HCEC 1CT (cell line): ENCODE data around the gene BHLHE23.
A peak's percentile ranks its signal among the peaks of the same experiment; 100 is the strongest.

ENCODE experiments used
- DNase-seq: peaks from one replicate; pipeline ENCODE4 v3.0.0-alpha.2; 2017

The BHLHE23 gene

DNA sequence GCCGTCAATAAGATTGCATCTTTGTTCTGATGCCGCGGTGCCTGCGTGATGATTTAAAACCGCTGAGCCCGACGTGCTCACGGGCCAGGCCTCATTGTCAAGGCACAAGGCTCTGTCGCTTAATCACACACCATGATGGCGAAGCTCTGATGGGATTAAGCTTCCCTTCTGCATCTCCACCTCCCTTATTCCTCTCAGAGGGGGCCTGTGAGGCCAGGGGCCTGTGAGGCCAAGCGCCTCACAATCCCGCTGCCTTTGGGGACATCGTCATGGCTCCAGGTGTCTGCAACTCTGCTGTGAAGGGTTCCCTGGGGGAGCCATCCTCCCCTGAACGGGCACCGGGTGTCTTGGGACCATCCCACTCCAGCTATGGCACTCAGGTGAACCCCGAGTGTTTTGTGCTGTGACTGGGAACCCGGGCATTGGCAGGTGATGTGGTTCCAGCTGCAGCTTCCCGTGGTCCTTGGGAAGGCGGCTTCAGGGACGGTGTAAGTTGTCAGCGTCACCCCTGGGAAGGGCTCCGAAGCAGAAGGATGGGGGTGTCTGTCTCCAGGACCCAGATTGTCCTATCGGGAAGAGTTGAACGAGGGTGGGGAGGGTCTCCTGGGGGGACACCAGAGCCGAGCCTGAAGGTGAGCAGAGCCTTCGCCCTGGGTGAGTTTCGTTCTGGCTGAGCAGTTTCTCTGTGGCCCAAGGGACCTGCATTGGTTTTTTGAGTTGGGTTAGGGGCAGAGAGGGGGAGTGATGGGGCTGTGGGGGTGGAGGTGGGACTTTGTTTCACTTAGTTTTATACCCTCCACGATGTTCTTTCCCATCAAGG lies 18.0 kb upstream of the BHLHE23 start:
- no peak for DNase-seq

DNA sequence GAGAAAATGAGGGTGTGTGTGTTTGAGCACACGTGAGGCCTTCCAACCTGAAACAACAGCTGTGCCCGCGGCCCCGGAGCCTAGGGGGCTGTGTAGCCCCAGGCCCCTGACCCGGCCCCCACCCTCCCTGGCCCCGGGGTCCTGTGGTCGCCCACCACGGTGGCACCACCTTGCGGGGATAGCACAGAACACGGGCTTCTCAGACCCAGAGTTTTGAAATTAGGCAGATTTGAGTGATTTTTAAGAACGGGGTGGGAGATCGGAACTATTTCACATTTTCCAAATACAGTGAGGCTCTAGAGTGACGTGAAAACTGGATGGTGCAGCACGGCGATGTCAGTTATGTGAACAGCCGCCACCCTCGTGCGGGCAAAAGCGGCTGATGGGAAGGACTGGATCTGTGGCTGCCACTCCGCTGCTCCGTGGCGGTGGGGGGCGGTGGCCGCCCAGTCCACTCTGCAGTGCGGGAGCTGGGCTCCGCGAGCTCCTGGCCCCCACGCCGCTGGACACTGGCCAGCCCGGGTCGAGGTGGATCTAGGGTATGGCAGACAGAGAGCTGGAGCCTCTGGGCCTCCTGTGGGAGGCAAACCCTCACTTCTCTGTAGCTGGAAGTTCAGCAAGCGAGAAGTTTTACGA lies 17.3 kb upstream of the BHLHE23 start:
- DNase-seq = no peak

DNA sequence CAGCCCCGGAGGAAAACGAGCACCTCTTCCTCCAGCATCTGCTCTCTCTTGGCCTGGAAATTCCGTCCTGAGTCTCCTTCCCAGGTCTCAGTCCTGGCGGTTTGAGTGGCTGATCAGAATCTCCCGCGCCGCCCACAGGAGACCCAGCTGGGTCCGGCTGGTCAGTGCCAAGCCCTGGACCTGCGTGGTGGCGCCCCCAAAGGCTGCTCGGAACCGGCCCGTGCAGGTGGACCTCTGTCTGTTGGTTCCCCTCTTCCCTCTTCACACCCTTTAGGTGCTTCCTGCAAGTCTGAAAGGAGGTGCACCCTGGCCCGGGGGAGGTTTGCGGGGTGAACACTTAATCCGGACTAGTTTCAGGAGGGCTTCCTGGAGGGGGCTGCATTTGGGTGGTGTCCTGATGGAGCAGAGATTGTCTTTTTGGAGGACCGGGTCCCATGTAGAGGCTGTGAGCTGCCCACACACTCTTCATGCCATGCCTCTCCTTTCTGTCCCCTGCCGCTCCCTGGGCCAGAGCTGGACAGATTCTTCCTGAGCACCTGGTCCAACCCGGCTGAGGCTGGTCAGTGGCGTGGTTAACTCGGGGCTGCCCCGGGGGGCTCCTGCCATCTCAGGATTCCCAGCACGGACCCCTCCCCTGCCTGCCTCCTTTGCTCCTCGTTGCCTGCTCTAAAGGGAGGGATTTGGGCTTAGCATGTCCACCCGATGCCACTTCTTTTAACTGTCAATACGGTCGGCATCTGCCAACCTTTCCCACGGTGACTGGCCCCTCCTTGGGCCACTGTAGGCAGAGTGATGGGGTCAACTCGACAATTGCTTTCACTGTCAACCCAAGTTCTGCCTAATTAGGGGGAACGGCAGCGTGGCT lies 16.5 kb upstream of the BHLHE23 start:
- DNase-seq = no peak

DNA sequence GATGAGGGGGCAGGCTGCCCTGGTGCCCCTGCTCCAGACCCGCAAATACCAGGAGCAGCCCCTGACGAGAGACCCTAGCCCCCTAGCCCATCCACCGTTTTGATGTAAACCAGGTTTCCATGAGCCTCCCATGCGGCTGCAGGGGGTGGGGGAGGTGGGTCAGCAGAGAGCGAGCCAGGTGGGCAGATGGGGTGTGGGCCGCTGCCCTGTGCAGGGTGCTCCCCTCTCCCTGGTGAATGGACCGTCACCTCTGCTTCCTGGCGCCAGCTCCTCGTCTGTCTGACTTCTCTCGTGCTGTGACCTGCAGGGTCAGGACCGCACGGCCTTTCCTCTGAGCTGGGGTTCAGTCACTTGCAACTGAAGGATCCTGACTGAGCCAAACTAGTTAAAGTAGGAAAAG lies 15.7 kb upstream of the BHLHE23 start:
- no peak for DNase-seq

DNA sequence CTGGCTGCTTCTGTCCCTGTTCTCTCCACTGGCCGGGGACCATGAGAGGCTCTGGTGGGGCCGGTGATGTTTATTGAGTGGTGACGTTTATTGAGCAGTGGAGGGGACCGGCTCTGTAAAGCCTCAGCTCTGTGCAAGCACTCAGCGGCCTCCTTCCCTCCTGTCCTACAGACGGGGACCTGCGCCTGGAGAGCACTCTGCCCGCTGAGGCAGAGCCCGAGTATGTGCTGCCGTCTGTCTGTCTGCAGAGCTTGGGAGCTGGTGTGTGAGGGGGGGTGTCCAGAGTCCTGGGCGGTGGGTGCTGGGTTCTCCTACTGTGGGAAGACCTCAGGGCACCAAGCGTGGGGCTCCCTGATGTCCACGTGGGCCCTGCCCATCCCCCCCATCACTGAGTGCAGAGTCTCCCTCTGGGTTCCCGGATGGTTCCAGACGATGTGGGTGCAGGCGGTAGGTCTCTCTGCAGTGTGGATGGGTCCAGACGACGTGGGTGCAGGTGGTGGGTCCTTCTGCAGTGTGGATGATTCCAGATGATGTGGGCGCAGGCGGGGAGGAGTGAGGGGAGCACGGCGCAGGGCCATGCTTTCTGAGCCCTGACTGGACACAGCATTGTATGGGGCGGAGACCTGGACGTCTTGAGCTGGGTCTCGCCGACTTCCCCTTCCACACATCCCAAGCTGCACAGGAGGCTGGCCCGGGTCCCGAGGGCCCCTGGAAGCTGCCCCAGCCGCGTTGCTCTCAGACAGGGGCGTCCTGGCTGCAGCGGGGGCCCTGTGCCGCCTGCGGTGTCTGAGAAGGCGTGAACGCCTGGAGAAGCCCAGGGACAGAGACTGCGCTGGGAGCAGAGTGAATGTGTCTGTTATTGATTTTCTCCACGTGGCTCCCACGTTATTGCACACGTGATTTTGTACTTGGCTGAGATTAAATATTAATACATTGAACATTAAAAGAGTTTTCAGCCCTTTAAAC lies 14.9 kb upstream of the BHLHE23 start:
- DNase-seq = no peak

DNA sequence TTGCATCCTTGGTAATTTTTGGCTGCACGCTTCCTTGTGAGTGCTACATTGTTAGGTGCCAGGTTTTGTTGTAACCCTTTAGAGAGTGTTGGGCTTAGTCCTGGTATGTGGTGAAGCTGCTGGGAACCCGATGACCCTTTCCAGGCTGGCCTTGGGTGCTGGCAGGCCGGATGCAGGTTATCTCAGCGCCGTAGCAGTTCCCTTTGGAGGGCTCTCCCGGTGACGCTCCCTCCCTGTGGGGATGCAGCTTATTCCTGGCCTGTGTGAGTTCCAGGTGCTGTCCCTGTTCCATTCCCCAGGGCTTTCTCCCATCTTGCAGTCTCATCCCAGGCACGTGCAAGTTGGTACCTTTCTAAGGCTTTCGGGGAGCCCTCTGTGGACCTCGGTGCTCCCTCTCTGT lies 13.9 kb upstream of the BHLHE23 start:
- no peak for DNase-seq

DNA sequence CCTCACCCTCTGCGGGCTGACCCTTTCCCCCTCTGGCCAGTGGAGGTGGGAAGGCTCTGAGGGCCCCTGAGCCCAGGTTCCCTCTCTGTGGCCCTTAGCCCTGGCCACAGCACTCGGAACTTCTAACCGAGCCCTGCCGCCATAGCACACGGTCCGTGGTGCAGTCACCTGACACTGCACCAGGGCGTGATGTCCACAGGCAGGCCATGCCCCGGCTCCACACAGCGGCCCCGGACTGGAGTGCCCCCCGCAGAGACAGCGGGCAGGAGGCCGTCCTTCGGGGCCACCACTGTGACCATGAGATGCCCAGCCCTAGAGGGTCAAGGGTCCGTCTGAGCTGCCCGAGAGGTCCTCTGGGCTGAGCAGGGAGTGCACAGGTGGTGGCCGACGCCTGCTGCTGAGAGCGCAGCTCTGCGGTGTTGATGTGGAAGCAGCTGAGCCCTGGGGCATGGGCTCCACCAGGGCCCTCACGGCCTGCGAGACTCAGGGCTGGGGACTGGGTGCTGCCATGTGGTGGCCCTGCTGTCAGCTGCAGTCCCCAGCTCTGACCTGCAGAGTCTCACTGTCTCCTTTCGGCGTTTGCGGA lies 11.2 kb upstream of the BHLHE23 start:
- no peak for DNase-seq

DNA sequence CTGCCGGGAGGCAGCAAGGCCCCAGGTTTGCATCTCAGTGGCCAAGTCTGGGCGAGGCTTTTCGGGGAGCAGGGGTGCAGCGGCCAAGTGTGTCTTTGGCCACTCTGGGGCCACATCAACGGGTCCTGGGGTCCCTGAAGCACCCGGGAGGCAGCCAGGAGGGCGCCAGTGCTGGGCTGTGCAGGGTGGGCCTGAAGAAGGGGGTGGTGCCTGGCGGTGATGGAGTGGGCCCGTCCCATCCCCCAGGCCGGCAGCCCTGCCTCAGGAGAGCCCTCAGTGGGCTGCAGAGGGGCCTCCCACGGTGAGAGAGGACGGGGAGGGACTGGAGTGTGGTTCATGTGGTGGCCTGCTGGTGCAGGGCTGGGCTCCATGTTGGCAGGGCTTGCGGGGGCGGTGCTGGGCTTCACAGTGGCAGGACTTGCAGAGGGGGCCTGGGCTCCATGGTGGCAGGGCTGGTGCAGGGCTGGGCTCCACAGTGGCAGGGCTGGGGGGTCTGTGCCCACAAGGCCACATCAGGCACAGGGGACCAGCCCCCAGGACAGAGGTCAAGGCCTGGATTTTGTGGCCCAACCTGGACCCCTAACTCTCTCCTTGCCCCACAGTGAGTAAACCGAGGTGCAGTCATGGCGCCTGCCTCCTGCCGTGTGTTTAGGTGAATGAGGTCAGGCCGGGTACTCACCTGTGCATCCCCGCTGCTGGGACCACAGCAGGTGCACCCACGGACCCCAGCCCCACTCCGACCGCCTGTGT lies 10.5 kb upstream of the BHLHE23 start:
- DNase-seq = no peak

DNA sequence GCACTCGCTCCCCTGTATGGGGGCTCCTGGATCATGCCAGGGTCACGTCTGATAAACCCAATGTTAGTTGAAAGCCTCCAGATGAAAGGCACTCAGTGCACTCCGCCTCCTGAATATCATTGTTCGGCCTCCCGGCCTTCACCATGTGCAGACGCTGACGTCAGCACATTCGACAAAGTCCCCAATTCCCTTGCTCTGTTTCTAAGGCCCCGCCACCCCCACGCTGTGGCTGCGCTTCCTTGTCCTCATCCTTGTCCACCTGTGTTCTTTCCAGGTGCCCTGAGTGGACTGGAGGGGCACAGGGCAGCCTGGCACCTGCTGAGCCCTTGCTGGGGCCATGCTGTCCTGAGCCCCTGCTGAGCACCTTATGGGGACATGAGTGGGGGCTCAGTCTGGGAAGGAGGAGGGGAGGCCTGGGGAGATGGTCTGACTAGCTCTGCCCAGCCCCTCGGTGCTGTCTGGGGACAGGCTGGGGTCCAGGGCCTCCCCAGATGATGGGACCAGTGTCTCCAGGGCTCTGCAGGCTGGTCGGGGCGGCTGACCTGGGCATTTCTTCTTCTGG lies 9.8 kb upstream of the BHLHE23 start:
- DNase-seq = no peak

DNA sequence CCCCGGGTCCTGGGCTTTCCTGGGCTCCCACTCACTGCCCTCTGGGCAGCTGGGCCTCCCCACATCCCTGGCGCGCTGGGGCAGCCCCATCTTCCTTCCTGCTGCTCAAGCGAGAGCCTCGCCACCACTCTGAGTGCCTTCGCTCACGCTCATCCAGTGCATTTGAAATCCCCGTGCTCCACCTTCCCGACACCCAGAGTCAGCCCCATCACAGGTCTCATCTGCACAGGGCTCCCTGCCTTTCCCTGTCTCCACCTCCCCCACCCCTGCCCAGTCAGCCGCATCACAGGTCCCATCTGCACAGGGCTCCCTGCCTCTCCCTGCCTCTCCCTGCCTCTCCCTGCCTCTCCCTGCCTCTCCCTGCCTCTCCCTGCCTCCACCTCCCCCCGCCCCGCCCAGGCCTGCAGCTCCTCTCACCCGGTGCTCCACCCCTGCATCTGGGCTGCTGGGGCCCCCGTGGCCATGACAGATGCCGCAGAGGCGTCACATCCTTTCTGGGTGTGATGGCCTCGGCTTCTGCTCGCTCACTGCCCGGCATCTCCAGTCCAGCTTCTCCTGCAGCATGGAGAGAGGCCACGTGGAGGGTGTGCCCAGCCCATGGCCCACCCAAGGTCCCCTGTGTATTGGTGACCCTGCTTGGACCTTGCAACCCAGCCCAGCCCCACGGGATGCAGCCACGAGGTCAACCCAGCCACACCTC lies 9.0 kb upstream of the BHLHE23 start:
- no peak for DNase-seq

DNA sequence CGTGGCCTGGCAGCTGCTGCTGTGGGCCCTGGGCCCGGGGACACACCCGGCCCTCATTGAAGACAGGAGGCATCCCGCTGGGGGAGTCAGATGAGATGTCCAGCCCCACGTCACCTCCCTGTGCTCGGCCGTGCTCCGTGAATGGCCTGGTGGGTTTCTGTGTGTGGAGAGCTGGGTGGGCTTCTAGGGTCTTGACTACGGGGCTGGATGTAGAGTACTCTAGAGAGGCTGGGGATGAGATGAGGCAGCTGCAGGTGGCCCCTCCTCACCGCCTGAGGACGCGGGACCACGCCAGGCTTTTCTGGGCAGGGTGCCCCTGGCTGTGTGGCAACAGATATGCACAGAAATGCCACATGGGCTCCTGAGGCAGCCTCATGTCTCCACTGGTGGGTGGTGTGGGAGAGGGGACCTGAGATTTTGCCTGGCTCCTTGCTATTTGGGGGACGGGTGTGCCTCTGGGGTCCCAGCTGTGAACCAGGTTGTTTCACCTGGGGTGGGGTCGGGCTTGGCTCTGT lies 8.4 kb upstream of the BHLHE23 start:
- DNase-seq = no peak

DNA sequence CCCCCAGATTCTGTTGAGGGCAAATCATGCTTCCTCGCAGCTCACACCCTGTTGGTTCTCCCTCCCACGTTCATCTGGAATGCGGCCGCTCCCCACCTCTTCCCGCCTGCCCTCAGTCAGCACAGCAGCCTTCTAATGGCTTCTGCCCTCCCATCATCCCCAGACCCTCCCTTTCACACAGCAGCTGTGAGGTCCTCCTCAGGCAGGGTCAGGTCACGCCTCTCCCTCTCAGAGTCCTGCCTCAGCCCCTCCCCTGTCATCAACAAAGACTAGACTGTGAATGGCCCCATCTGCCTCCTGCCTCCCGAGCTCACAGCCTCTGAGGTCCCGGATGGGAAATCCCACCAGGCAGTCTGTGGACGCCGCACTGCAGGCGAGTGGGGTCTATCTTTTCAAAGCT lies 7.9 kb upstream of the BHLHE23 start:
- no peak for DNase-seq

DNA sequence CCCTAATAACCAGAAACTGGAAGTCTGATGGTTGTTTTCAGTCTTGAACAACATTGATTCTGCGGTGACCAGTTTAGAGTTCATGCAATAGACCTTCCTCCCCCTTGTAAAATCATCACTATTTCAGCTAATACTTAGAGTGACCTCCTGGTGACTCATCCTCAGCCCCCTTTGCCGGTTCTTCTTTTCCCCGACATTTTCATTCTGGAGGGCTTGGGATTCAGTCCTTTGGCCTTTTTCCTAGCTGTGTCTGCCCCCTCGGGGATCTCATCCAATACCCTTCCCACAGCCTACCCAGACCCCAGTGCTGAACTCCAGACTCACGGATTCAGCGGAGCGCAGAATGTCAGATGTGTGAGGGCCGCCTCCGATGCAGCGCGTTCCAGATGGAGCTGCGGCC lies 7.5 kb upstream of the BHLHE23 start:
- no peak for DNase-seq

DNA sequence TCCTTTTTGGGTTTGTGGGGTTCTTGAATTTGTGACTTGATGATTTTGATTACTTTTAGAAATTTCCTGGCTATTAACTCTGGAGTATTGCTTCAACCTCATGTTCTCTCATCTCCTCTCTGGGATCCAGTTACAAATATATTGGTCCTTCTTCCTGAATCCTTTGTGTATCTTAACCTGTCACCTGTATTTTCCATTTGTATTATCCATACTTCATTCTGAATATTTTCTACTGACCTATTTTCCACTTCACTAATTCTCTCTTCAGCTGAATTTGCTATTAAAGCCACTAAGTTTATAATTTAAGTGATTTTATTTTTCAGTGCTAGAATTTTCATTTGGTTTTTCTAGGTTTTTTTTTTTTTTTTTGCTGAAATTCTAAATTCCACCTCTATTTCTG lies 6.4 kb upstream of the BHLHE23 start:
- DNase-seq = no peak

DNA sequence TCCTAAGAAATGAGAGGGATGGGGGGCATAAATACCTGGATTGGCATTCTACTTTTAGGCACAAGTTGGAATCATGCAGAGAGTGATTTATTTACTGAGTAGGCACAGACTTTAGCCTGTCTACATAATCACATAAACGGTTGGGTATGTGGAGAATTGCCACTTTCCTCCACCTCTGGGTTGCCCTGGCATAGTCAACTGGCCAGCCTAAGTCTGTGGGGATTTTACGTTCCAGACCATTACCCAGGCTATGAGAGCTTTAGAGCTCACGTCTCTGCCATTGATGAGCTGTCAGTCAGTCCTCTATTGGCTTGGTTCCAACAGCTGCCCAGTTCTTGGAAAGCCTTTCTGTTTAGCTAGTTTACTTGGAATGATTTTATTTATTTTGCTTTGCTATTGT lies 5.0 kb upstream of the BHLHE23 start:
- peak; percentile 17 for DNase-seq

DNA sequence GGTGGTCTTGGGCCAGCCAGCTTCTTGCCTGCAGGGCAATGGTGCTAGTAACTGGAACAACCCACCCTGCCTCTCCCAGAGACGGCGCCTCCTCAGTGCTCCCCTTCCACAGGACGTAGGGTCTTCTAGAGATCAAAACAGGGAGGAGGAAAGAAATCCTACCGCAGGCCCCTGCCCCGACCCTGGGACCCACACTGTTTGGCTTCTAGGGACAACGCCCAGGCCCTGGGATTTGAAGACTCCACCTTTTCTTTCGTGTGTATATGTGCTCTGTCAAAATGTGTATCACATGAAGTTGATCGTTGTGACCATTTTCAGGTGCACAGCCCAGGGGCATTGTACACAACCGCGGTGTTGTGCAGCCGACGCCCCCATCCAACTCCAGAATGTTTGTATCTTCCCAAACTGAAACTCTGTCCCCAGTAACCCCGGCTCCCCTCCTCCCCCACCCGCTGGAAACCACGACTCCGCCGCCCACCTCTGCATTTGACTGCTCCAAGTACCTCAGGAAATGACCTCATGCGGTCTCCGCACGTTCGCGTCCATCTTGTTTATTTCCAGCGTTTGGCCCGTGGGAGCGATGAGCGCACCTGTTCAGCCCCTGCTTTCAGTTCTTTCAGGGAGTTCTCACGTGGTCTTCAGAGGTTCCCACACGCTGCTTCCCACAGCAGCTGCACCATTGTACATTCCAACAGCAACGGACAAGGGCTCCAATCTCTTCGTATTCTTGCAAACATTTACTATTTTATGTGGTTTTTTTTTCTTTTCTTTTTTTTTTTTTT lies 3.4 kb upstream of the BHLHE23 start:
- DNase-seq = no peak

DNA sequence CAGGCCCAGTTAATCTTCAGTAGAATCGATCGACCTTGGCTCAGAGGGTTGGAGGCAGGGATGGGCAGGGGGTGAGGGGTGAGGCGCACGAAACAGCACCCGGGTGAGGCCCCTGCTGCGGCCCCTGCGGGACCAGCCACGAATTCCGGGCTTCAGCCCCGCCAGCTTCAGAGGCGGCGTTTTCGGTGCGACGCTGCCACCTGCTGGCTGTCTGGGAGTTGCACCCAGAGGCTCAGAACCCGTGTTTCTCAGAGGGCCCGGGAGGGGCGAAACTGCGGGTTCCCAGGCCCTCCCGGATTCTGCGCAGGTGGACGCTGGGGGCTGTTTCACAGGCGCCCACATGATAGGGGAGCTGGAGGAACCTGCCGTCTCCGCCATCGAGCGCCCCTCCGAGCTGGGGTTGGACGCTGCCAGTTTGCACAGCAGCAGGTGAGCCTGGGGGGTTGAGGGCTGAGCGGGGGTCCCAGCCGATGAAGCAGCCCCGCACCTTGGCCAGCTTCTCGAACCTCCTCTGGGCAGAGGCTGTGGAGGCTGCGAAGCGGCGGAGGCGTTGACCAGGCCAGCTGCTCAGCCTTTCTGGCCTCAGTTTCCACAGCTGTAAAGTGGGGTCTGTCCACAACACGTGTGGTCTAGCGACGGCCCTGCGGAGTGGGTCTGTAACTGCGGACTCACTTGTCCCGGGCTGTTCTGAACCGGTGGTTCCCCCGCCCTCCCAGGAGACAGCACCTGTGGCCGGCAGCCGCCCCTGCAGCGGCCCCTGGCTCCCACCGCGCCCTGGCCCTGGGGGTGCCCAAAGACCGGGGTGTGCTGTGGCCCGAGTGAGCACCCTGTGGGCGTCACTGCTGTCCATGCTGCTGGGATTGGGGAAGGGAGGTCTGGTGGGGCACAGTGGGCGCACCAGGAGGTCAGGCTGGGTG lies 2.5 kb upstream of the BHLHE23 start:
- DNase-seq = peak; percentile 42

DNA sequence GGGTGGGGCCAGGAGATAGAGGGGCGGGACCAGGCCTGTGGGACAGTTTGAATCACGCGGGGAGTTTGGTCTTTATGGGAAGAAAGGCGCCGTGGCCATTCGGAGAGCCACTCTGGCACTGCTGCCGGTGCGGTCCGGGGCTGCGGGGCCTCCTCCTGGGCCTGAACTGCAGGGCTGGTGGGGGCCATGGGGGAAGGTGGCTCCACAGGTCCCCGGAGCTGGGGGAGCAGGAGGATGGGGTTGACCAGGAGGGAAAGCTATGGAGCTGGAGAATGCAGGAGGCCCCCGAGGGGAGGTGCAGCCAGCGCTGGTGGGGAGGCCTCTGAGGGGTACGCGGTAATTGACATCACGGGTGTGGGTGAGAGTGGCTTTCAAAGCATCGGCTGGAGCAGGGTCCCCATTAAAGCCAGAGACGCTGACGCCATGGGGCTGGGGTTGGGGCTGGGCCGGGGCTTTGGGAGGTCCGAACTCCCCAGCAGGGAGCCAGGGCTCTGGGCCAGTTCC lies 1.8 kb upstream of the BHLHE23 start:
- no peak for DNase-seq
